Measurements from ENCODE around the gene LRP1.
A peak's percentile ranks its signal among the peaks of the same experiment; 100 is the strongest.

LRP1 gene

DNA sequence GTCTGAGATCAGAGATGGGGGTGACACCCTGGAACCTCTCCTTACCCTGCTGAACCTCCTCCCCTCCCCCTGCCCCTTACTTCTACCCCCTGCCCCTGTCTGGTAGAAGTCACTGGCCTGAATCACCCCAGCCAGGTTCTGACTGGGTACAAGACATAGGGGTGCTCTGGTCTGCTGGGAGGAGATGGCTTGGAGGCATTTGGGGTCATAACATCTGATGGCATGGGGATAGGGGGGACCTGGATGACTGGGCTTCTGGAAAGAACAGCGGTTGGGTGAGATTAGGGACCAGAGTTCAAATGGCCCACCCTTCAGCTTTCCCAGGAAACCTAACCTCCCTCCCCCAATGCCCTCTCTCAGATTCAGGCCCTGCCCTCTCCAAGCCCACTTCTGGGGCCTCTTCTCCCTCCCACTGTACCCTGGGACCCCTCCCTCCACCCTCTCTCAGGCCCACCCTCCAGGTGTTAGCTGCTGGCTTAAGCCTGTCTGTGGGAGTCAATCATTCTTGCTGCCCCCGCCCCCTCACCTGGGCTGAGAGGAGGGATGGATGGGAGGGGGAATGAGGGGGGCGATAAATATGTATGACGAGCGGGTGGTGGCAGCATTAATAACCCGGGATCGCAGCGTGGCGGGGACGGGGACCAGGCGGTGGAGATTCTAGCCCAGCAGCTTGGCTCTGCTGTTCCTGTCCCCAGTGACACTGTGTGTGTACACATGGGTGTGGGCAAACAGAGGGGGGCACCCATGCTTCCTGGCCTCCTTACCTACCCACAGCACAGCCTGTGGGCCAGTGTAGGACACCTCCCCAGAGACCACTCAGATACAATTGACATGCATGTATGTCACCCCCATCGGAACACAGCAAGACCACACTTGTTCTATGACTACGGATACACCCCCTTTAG lies 94.3 kb downstream of the LRP1 start:
- DNase-seq (ENCODE audit: low read depth, low spot score) = no peak

- no peak for DNase-seq (ENCODE audit: low read depth, low spot score)
These were observed 95.2 kb downstream of the LRP1 start for GRCh38 chr12:57223191-57224165.

DNA sequence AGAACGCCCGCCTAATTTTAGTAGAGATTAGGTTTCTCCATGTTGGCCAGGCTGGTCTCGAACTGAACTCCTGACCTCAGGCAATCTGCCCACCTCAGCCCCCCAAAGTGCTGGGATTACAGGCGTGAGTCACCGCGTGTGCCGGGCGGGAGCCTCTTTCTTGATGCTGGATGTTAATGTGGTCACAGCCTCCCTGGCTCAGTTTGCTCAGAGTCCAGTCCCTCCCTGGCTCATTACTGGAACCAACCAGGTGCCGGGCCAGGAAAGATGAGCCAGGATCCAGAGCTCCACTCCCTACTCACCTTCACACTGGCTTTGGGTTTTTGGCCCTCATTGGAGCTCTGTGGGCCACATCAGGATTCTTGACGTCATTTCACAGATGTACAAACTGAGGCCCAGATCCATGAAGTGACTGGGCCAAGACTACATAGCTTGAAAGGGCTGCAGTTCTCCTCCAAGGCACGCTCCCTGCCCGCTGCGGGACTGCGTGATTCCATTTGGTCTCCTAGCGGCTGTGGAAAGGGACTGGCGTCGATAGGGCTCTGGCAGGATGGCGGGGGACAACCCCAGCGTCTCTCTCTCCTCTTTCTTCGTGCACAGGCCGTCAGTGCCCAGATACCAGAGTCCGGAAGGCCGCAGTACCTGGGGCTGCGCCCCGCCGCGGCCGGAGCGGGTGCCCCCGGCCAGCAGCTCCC lies 96.1 kb downstream of the LRP1 start:
- no peak for DNase-seq (ENCODE audit: low read depth, low spot score)

- peak; percentile 49 for DNase-seq (ENCODE audit: low read depth, low spot score)
These were observed 96.8 kb downstream of the LRP1 start for GRCh38 chr12:57224973-57225679.

GRCh38 chr12:57225680-57226210 lies 97.5 kb downstream of the LRP1 start:
- no peak for DNase-seq (ENCODE audit: low read depth, low spot score)

- DNase-seq (ENCODE audit: low read depth, low spot score) = no peak
These were observed 98.5 kb downstream of the LRP1 start for GRCh38 chr12:57226588-57227314.

DNA sequence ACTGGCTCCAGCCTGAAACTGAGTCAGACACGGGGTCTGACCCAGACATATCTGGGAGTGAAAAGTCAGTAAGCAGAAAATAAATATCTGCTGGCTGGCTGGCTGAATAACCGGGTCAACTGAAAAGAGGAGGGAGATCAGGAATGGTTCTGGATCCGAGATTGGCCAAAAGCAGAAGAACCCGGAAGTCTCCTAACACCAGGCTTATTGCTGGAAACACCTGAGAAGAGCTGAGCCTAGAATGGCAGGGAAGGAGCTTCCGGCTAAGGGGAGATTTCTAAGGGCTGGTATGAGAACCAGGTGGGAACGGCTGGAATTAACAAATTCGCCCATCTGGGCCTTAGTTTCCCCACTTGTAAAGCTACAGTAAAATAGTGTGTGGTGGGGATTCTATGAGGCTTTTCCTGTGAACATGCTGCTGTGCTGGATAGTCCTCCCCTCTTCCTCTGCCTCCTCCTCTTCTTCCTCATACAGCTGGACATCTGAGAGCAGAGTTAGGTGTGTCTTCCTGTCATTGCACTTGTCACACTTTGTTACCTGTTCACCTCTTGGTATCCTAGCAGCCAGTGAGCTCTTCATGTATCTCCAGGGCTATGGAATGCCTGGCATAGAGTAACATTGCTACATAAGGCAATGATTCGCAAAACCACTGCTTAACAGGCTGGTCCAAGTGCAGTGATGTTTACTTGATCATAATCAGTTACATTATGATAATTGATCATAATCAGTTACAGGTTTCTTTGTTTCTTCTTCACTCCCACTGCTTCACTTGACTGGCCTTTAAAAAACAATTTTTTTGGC lies 99.2 kb downstream of the LRP1 start:
- no peak for DNase-seq (ENCODE audit: low read depth, low spot score)

- no peak for DNase-seq (ENCODE audit: low read depth, low spot score)
These were observed 100.9 kb downstream of the LRP1 start for GRCh38 chr12:57229046-57229633.

- peak; percentile 97 for DNase-seq (ENCODE audit: low read depth, low spot score)
These were observed 101.5 kb downstream of the LRP1 start, which contains the start of gene SHMT2 for GRCh38 chr12:57229634-57230380. SHMT2 (plus strand) TSS chr12:57229711; CDS start chr12:57229779, 68 bp downstream.

GRCh38 chr12:57230381-57231155 lies 102.3 kb downstream of the LRP1 start:
- no peak for DNase-seq (ENCODE audit: low read depth, low spot score)

GRCh38 chr12:57231276-57232021 lies 103.2 kb downstream of the LRP1 start:
- no peak for DNase-seq (ENCODE audit: low read depth, low spot score)

DNA sequence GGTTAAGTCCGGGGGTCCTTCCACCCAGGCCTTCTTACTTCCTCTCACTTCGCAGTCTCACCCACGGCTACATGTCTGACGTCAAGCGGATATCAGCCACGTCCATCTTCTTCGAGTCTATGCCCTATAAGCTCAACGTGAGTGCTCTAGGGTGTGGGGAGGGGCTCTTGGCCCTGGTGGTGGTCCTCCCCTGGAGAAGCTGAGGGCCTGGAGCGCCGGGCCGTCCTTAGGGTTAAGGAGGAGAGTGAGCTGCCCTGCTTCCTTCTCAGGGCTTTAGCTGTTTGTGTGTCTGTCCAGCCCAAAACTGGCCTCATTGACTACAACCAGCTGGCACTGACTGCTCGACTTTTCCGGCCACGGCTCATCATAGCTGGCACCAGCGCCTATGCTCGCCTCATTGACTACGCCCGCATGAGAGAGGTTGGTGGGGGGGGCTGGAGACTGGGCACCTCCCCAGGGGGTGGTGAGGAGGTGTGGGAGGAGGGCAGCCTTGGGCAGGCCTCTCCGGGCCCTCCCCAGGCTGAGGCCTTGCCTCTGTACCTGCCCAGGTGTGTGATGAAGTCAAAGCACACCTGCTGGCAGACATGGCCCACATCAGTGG lies 104.0 kb downstream of the LRP1 start:
- no peak for DNase-seq (ENCODE audit: low read depth, low spot score)

DNA sequence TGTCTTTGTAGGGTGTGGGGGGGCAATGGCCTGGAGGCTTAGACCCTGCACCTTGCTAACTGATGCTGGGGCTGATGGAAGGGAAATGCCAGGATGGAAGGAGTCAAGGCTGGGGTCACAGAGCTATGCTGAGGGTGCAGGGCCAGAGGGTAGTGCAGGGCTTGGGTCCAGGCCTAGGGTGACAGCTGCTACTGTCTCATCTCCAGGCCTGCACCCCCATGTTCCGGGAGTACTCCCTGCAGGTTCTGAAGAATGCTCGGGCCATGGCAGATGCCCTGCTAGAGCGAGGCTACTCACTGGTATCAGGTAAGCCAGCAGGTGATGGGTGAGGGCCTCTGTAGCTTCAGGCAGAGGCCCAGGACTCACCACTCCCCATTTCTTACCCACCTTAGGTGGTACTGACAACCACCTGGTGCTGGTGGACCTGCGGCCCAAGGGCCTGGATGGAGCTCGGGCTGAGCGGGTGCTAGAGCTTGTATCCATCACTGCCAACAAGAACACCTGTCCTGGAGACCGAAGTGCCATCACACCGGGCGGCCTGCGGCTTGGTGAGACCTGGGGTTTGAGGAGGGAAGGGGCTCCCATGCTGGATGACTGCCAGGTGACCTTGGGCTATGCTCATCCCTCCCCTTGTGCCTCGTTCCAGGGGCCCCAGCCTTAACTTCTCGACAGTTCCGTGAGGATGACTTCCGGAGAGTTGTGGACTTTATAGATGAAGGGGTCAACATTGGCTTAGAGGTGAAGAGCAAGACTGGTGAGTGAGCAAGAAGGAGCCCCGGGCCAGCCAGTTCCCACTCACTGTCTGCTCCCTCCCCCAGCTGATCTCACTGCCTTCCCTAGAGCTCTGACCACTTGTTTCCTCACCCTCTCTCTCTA lies 105.3 kb downstream of the LRP1 start:
- DNase-seq (ENCODE audit: low read depth, low spot score) = no peak

- no peak for DNase-seq (ENCODE audit: low read depth, low spot score)
These were observed 105.9 kb downstream of the LRP1 start for GRCh38 chr12:57234233-57234570.

DNA sequence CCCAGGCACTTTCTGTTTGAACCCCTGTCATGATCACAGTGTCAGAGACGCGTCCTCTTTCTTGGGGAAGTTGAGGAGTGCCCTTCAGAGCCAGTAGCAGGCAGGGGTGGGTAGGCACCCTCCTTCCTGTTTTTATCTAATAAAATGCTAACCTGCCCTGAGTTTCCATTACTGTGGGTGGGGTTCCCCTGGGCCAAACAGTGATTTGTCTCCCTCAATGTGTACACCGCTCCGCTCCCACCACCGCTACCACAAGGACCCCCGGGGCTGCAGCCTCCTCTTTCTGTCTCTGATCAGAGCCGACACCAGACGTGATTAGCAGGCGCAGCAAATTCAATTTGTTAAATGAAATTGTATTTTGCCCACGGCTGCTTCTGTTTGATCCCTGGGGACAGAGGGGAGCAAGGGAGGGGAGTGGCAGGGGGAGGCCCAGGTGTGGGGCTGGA lies 106.3 kb downstream of the LRP1 start:
- DNase-seq (ENCODE audit: low read depth, low spot score) = no peak
